HG03097 (cell line): ENCODE data around the gene TRIM28.

ENCODE experiments used
- ATAC-seq: cut with Tn5 transposase; IDR thresholded peaks from one replicate; pipeline ENCODE4 v1.9.1; 2021; ENCODE audit not compliant: unreplicated experiment, low FRiP score

Gene TRIM28

GRCh38 chr19:58547323-58548312, 3.8 kb downstream of the TRIM28 start:
- no peak for ATAC-seq

GRCh38 chr19:58548859-58549663, 5.2 kb downstream of the TRIM28 start:
- ATAC-seq: no peak

GRCh38 chr19:58549664-58550361, 5.9 kb downstream of the TRIM28 start:
- ATAC-seq: no peak

GRCh38 chr19:58550362-58551122, 6.7 kb downstream of the TRIM28 start:
- ATAC-seq: no peak

GRCh38 chr19:58551123-58551497, 7.2 kb downstream of the TRIM28 start:
- no peak for ATAC-seq

GRCh38 chr19:58551577-58552471, 8.0 kb downstream of the TRIM28 start:
- no peak for ATAC-seq

- ATAC-seq: no peak
Measured at GRCh38 chr19:58552655-58553054, 8.8 kb downstream of the TRIM28 start.

GRCh38 chr19:58553799-58554493, 10.1 kb downstream of the TRIM28 start:
- ATAC-seq: no peak

- ATAC-seq: peak; percentile 28
Measured at GRCh38 chr19:58554494-58555368, 10.9 kb downstream of the TRIM28 start, which contains the start of gene CHMP2A. Gene CHMP2A (minus strand): TSS chr19:58555105. CDS start chr19:58554212, 893 bp downstream.

GRCh38 chr19:58555369-58555885, 11.6 kb downstream of the TRIM28 start:
- no peak for ATAC-seq

- ATAC-seq: no peak
Measured at GRCh38 chr19:58555920-58556621, 12.2 kb downstream of the TRIM28 start.

- ATAC-seq: no peak
Measured at GRCh38 chr19:58556622-58557220, 12.9 kb downstream of the TRIM28 start.

GRCh38 chr19:58557221-58558065, 13.6 kb downstream of the TRIM28 start:
- no peak for ATAC-seq

- ATAC-seq: no peak
Measured at GRCh38 chr19:58558066-58558622, 14.3 kb downstream of the TRIM28 start, which contains the start of gene UBE2M. Gene UBE2M (minus strand): TSS chr19:58558611. CDS start chr19:58558381, 230 bp downstream.
